ENCODE data around the gene ADA.

DNA sequence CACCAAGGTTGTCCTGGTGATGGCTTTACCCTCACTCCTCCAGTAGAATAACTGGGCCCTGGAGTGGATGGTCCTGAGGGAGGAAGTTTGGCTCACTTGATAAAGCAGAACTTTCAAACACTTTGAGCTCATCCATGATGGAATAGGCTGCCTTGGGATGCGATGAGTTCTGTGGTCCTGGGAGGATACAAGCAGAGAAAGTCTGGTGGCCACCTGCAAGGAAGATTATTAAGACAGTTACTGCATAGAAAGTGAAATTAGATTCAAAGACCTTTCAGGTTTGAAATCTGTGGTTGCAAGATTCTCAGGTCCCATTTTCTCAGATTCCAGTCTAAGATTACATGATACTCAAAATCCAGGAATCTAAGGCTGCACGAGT is 43.8 kb upstream of the ADA start:
- TF ChIP-seq, protein P1, sequence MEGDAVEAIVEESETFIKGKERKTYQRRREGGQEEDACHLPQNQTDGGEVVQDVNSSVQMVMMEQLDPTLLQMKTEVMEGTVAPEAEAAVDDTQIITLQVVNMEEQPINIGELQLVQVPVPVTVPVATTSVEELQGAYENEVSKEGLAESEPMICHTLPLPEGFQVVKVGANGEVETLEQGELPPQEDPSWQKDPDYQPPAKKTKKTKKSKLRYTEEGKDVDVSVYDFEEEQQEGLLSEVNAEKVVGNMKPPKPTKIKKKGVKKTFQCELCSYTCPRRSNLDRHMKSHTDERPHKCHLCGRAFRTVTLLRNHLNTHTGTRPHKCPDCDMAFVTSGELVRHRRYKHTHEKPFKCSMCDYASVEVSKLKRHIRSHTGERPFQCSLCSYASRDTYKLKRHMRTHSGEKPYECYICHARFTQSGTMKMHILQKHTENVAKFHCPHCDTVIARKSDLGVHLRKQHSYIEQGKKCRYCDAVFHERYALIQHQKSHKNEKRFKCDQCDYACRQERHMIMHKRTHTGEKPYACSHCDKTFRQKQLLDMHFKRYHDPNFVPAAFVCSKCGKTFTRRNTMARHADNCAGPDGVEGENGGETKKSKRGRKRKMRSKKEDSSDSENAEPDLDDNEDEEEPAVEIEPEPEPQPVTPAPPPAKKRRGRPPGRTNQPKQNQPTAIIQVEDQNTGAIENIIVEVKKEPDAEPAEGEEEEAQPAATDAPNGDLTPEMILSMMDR (IDR thresholded peaks at IDR 0.05; ENCODE audit: borderline replicate concordance, extremely low read depth, low read length, poor library complexity, severe bottlenecking): no peak
- TF ChIP-seq EZH2 (IDR thresholded peaks at IDR 0.05; ENCODE audit: borderline replicate concordance, low read depth, low read length, severe bottlenecking): no peak
